ENCODE results near the gene ZNF763.
"Not testable (repeated sequence)": the region's sequence is repeated elsewhere in the genome, so short reads cannot be mapped to it uniquely, and the experiment has no call there.

The ZNF763 gene

DNA sequence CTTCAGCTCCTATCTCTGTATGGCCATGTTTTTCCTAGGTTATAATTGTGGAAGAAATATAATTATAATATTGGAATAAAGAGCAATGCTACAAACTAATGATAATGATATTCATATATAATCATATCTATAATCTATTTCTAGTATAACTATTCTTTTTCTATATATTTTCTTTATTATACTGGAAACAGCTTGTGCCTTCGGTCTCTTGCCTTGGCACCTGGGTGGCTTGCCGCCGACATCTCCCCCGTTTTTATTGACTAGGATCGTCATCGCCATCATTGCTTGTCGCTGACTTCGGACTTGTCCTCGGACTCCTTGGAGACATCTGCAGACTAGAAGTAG is 24.2 kb downstream of the ZNF763 start:
- peaks cover 48% of the 10 kb centered on the region for H3K4me1 Mint-ChIP-seq (ENCODE audit: low read depth)
- peaks cover 6% of the 10 kb centered on the region for H3K36me3 Mint-ChIP-seq
- no peaks in the 10 kb centered on the region for H3K9me3 Mint-ChIP-seq (ENCODE audit: low read depth)
- H3K27ac Mint-ChIP-seq: peak overlapping the region; percentile 98
- H3K27me3 Mint-ChIP-seq: no peaks in the 10 kb centered on the region
- H3K4me3 Mint-ChIP-seq: peak overlapping the region; percentile 99

DNA sequence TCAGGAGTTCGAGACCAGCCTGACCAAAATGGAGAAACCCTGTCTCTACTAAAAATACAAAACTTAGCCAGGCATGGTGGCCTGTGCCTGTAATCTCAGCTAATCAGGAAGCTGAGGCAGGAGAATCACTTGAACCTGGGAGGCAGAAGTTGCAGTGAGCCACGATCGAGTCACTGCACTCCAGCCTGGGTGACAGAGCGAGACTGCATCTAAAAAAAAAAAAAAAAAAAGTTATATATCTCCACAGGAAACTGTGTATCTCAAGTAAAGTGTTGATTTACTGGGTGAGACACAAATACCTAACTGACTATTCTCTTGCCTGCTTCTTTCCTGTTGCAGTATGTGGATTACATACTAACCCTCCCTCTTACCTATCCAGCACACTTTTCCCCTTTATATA is 27.1 kb downstream of the ZNF763 start:
- peaks cover 57% of the 10 kb centered on the region for H3K4me1 Mint-ChIP-seq (ENCODE audit: low read depth)
- H3K27me3 Mint-ChIP-seq; H3K36me3 Mint-ChIP-seq; H3K9me3 Mint-ChIP-seq (ENCODE audit: low read depth); H3K4me3 Mint-ChIP-seq; H3K27ac Mint-ChIP-seq: not testable (repeated sequence)

DNA sequence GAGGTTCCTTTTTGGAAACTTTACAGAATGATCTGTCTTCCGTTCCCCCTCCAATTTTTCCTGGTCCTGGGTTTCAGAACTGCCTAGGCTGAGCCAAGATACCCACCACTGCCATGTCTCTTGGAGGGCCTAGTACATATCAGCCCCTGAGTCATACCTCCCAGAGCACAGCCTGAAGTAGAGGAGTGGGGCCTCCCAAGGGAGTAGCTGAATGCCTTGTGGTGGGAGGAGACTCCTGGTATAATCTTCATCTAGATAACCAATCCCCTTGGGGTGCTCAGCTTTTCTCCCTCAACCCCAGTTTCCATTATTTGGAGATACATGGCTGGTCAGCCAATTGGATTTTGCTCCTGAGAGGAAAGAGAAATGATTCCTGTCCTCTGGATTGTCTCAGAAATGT is 30.3 kb downstream of the ZNF763 start:
- Mint-ChIP-seq H3K27ac (no peak overlapping the region), H3K27me3 (no peaks in the 10 kb centered on the region), H3K36me3 (peaks cover 18% of the 10 kb centered on the region), H3K4me1 (ENCODE audit: low read depth) (peaks cover 54% of the 10 kb centered on the region), H3K4me3 (no peak overlapping the region), H3K9me3 (ENCODE audit: low read depth) (no peaks in the 10 kb centered on the region)

DNA sequence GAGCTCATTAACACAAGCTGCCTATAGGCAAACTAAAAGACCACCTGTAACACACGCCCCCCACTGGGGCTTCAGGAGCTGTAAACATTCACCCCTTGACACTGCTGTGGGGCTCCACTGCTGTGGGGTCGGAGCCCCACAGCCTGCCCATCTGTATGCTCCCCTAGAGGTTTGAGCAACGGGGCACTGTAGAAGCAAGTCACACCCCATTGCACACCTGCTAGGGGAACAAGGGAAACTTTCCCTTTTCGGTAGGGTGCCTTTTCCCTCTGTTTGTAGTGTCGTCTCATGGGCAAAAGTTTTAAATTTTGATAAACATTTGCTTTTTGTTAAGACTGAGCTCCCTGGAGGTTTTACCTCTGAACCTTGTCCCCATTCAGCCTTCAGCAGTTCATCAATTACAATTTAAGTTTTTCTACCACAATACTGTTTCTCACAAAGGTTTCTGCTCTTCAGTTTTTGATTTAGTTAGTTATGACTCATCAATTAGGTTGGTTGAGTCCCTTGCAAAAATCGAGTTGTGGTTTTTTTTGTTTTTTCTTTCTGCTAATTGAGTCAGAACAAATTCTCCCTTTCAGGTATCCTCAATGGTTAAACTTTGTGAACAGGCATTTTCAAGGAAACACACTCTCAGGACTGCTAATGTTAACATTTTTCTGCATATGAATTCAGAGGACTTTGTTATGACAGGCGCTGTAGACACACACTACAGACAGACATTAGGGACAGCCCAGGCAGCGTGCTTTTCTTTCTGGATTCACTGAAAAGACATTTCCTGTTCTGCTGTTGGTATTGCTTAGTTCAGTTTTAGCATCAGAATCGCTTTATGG is 35.5 kb downstream of the ZNF763 start:
- Mint-ChIP-seq H3K27me3 (no peaks in the 10 kb centered on the region), H3K4me1 (ENCODE audit: low read depth) (peaks cover 26% of the 10 kb centered on the region), H3K4me3 (peak overlapping the region; percentile 24), H3K36me3 (peaks cover 14% of the 10 kb centered on the region), H3K9me3 (ENCODE audit: low read depth) (no peaks in the 10 kb centered on the region), H3K27ac (peak overlapping the region; percentile 51)

DNA sequence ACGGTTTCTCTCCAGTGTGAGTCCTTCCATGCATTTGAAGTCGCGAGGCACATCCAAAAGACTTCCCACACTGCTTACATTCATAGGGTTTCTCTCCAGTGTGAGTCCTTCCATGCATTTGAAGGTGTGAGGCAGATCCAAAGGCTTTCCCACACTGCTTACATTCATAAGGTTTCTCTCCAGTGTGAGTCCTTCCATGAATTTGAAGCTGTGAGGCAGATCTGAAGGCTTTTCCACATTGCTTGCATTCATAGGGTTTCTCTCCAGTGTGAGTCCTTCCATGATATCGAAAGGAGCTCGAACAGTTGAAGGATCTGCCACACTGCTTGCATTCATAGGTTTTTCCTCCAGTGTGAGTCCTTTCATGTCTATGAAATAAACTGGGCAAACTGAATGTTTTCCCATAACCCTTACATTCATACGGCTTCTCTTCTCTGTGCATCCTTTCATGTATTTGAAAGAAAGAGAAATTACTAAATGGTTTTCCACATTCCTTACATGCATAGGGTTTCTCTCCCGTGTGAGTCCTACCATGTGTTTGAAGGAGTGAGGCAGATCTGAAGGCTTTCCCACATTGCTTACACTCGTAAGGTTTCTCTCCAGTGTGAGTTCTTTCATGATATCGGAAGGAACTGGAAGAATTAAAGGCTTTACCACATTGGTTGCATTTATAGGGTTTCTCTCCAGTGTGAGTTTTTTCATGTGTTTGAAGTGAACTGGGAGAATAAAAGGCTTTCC is 50.3 kb downstream of the ZNF763 start:
- Mint-ChIP-seq H3K36me3 (peaks cover 48% of the 10 kb centered on the region), H3K27me3 (no peaks in the 10 kb centered on the region), H3K27ac (no peak overlapping the region), H3K9me3 (ENCODE audit: low read depth) (peaks cover 21% of the 10 kb centered on the region), H3K4me3 (no peak overlapping the region), H3K4me1 (ENCODE audit: low read depth) (no peaks in the 10 kb centered on the region)

DNA sequence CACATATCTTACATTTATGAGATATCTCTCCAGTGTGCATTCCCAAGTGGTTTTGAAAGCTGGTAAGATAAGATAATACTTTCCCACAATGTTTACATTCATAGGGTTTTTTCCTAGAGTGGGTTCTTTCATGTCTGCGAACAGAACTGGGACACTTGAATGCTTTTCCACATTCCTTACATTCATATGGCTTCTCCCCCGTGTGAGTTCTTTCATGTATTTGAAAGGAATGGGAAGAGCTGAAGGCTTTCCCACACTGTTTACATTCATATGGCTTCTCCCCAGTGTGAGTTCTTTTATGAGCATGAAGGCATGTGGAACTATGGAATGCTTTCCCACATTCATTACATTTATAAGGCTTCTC is 50.9 kb downstream of the ZNF763 start:
- Mint-ChIP-seq H3K4me1 (ENCODE audit: low read depth) (no peaks in the 10 kb centered on the region), H3K9me3 (ENCODE audit: low read depth) (peaks cover 21% of the 10 kb centered on the region), H3K27ac (no peak overlapping the region), H3K4me3 (no peak overlapping the region), H3K27me3 (no peaks in the 10 kb centered on the region), H3K36me3 (peaks cover 48% of the 10 kb centered on the region)

Measured in activated naive CD8-positive, alpha-beta T cell (primary cell).